Endothelial cell (in vitro differentiated cells): ENCODE data around the gene TMC1. TPM values are rescaled to one million over a fixed set of nuclear protein-coding genes. Genes with fewer than 3 reads are reported as not detected.
"Not testable (repeated sequence)": the region's sequence is repeated elsewhere in the genome, so short reads cannot be mapped to it uniquely, and the experiment has no call there.

ENCODE experiments used
- DNase-seq: peaks from one replicate; pipeline ENCODE4 v3.0.0; 2021; ENCODE audit warnings: low spot score
- H3K27ac Mint-ChIP-seq: one replicate; pipeline ENCODE4 v1.8.0; 2021; ENCODE audit warnings: mixed read lengths, inconsistent platforms; ENCODE audit not compliant: unreplicated experiment
- H3K27me3 Mint-ChIP-seq: one replicate; pipeline ENCODE4 v1.8.0; 2021; ENCODE audit warnings: mild to moderate bottlenecking, moderate library complexity, mixed read lengths, inconsistent platforms; ENCODE audit not compliant: unreplicated experiment
- H3K36me3 Mint-ChIP-seq: one replicate; pipeline ENCODE4 v1.8.0; 2021; ENCODE audit warnings: mild to moderate bottlenecking, low read depth, mixed read lengths, inconsistent platforms; ENCODE audit not compliant: unreplicated experiment
- H3K4me1 Mint-ChIP-seq: one replicate; pipeline ENCODE4 v1.8.0; 2021; ENCODE audit warnings: mild to moderate bottlenecking, mixed read lengths, inconsistent platforms; ENCODE audit not compliant: unreplicated experiment
- H3K4me3 Mint-ChIP-seq: one replicate; pipeline ENCODE4 v1.8.0; 2021; ENCODE audit warnings: mild to moderate bottlenecking, mixed read lengths, inconsistent platforms; ENCODE audit not compliant: unreplicated experiment
- H3K9me3 Mint-ChIP-seq: one replicate; pipeline ENCODE4 v1.8.0; 2021; ENCODE audit warnings: mixed read lengths, inconsistent platforms; ENCODE audit not compliant: unreplicated experiment
- total RNA-seq: library from RNA; stranded (reverse); fragmentation: NEBNext Ultra II Directional; extraction: Animal tissue kit (Norgen Biotek cat#: 25700); gene quantifications from one replicate; pipeline ENCODE4 v1.2.1, GENCODE V29; 2021; ENCODE audit not compliant: unreplicated experiment
- TF ChIP-seq, protein P1 (sequence below): fragments of 200-600 bp; sonication (generic); IDR thresholded peaks from one replicate; pipeline ENCODE4 v1.5.0; 2021; ENCODE audit warnings: antibody characterized with exemption; ENCODE audit not compliant: unreplicated experiment

Gene TMC1
- total RNA-seq, 1 donor from 2014 or later, result not detected

DNA sequence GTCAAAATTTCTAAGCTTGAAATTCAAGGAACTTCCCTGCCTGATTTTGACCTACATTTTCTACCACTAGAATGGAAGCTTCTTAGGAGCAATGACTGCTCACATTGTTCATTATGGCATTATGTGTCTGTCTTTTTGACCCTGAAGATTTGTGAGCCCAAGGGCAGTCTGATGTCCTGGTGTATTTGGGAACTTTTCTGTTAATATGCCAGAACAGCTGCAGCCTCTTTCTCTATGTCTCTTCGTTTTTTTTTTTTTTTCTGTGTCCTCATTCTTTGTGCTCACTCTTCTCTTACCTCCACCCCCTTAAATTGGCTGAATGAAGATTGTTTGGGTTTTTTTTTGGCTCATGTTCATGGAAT is 34.8 kb upstream of the TMC1 start:
- no peak for DNase-seq
- TF ChIP-seq, protein P1, sequence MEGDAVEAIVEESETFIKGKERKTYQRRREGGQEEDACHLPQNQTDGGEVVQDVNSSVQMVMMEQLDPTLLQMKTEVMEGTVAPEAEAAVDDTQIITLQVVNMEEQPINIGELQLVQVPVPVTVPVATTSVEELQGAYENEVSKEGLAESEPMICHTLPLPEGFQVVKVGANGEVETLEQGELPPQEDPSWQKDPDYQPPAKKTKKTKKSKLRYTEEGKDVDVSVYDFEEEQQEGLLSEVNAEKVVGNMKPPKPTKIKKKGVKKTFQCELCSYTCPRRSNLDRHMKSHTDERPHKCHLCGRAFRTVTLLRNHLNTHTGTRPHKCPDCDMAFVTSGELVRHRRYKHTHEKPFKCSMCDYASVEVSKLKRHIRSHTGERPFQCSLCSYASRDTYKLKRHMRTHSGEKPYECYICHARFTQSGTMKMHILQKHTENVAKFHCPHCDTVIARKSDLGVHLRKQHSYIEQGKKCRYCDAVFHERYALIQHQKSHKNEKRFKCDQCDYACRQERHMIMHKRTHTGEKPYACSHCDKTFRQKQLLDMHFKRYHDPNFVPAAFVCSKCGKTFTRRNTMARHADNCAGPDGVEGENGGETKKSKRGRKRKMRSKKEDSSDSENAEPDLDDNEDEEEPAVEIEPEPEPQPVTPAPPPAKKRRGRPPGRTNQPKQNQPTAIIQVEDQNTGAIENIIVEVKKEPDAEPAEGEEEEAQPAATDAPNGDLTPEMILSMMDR, result no peak
- Mint-ChIP-seq H3K4me3 (no peak overlapping the region), H3K4me1 (peaks cover 7% of the 10 kb centered on the region), H3K9me3 (no peaks in the 10 kb centered on the region), H3K36me3 (no peaks in the 10 kb centered on the region), H3K27me3 (peaks cover 3% of the 10 kb centered on the region), H3K27ac (no peak overlapping the region)

DNA sequence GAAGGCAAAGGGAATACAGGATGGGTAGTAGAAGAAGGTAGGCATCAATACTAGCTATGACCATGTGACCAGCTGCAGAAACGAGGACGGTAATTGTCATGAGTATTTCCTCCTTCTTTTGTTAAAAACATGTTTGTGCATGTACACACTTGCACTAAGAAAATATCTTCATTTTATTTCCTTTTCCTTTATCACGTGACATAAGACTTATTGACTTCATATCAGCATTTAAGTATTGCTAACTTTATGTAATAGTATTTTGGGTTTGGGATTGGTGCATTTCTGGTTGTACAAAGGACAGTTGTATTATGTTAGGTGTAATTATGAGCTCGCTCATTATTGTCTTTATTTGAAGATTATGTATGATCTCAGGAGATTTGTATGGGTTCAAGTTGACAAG is 33.7 kb upstream of the TMC1 start:
- H3K4me3 Mint-ChIP-seq, H3K4me1 Mint-ChIP-seq, H3K9me3 Mint-ChIP-seq, H3K27ac Mint-ChIP-seq, H3K36me3 Mint-ChIP-seq, DNase-seq, H3K27me3 Mint-ChIP-seq: not testable (repeated sequence)

DNA sequence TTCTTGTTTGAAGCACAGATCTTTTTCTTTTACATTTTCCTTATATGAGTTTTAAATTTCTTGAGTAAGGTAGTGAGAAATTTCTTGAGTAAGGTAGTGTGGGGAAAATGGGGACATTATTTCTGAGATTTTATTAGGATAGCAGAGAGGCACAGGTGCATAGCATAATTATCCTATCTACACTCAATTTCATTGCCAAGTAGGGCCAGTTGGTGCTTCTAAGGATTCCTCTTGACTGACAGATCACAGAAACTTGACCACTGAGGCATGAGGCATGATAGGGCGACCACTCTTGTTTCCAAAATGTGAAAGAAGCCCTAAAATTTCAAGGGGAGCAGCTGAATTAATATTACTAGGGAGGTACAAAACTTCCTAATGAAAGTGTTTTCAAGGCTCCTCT is 31.4 kb upstream of the TMC1 start:
- H3K36me3 Mint-ChIP-seq, result no peaks in the 10 kb centered on the region
- no peak overlapping the region for H3K4me3 Mint-ChIP-seq
- H3K27ac Mint-ChIP-seq, result no peak overlapping the region
- no peaks in the 10 kb centered on the region for H3K27me3 Mint-ChIP-seq
- TF ChIP-seq, protein P1, result no peak
- H3K9me3 Mint-ChIP-seq, result no peaks in the 10 kb centered on the region
- no peak for DNase-seq
- H3K4me1 Mint-ChIP-seq, result no peaks in the 10 kb centered on the region

DNA sequence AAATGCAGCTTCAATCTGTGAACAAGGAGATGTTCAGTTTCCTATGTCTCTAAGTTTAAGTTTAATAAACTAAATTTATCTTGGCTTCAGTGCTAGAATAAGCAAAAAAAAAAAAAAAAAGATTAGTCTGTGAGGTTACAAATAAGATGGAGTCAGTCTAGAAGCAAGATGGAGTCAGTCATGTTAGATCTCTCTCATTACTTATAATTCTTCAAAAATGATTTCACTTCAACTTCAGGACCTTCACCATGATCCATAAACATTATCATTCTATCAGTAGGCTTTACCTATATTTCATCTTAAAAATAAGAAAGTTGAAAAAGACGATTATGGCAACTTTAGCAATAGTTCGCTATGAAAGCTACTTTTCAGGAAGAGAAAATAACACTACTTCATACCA is 30.2 kb upstream of the TMC1 start:
- Mint-ChIP-seq H3K27me3 (no peaks in the 10 kb centered on the region), H3K4me3 (no peak overlapping the region), H3K4me1 (no peaks in the 10 kb centered on the region), H3K36me3 (no peaks in the 10 kb centered on the region), H3K9me3 (no peaks in the 10 kb centered on the region), H3K27ac (no peak overlapping the region)
- TF ChIP-seq, protein P1, result no peak
- DNase-seq, result no peak

DNA sequence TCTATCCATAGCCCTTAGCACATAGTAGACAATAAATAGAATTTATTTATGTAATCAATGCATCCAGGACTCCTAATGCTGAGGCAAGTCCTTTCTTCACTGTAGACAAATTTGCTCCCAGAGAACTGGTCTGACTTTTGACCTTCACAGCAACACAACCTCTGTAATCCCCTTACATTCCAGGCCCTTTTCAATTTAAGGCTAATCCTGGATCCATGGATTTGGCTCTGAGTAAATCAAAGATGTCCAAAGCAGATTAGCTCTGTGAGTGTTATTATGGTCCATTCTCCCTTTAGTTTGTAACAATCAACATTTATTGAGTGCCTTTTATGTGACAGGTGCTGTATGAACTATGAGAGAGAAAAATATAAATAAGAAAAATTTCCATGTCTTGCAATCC is 27.4 kb upstream of the TMC1 start:
- Mint-ChIP-seq H3K4me3 (no peak overlapping the region), H3K27ac (no peak overlapping the region), H3K27me3 (no peaks in the 10 kb centered on the region), H3K9me3 (no peaks in the 10 kb centered on the region), H3K4me1 (no peaks in the 10 kb centered on the region), H3K36me3 (no peaks in the 10 kb centered on the region)
- TF ChIP-seq, protein P1, result no peak
- DNase-seq, result no peak
